ENCODE measurements around the gene RGS19.

DNA sequence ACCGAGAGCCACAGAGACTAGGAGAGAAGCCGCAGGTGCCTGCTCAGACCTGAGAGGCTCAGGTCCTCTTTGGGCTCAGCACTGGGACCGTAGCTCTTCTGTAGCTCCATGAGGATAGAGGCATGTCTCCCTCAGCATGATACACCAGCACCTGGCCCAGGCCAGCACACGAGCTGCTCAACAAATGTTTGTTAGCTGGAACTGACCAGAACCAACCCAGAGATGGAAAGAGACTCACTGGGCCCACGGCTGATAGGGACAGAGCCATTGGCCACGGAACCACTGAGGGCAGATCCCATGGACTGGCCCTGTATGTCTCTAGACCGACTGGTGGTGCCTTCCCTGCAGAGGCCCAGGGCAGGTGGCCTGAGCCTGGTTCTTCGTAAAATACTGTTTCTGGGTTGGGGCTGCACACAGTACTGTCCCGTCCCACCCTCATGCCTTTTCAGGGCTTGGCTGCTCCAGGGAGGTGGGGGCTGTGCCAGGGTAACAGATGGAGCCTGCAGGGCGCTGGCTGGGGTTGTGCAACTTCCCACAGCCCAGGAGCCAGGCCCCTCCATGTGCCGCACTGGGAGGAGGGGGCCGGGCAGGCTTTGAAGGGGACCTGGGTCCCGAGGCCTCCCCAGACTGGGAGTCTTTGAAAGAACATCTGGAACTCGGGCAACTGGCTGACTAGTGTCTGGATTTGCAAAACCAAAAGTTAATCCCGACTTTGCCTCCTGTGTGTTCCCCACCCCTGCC is 38.1 kb downstream of the RGS19 start:
- TF ChIP-seq EP300 (IDR thresholded peaks at IDR 0.05; ENCODE audit: borderline replicate concordance in 1 of 2, low read depth in 2 of 2, low read length in 2 of 2) (no peak), BRCA1 (IDR thresholded peaks at IDR 0.05; ENCODE audit: low read depth, low read length) (no peak), CHD2 (IDR thresholded peaks at IDR 0.05; ENCODE audit: low read length) (no peak), SAP30 (IDR thresholded peaks at IDR 0.05; ENCODE audit: insufficient read depth, insufficient replicate concordance, low read length) (no peak)
